Naive thymus-derived CD4-positive, alpha-beta T cell (primary cell): ENCODE results near the gene KPNA4. TPM values are rescaled to one million over a fixed set of nuclear protein-coding genes. Genes with fewer than 3 reads are reported as not detected.

Experiments
- ATAC-seq: fragments of 150-1000 bp; cut with Tn5 transposase; 2 replicates; pipeline ENCODE4 v1.10.0; 2021; ENCODE audit warnings: mild to moderate bottlenecking, moderate library complexity
- CTCF ChIA-PET: fragments of 350-600 bp; sonication (Branson Sonifier 250); formaldehyde crosslinking; loops from one replicate; lab custom pipeline; 2021; ENCODE audit warnings: antibody characterized with exemption; lab: Charles Lee
- POLR2A ChIA-PET: fragments of 350-600 bp; sonication (Branson Sonifier 250); formaldehyde crosslinking; loops from one replicate; lab custom pipeline; 2021; ENCODE audit warnings: antibody characterized with exemption, inconsistent platforms; lab: Charles Lee
- DNase-seq, 9 donors: peaks; one replicate each; pipeline versions ENCODE4 v3.0.0 to v3.0.0-alpha.2; 2020 to 2022; ENCODE audit warnings: mixed read lengths in 1 of 9
- H3K27ac ChIP-seq: one replicate; pipeline ENCODE4 v1.7.0; 2013; ENCODE audit warnings: mild to moderate bottlenecking, low read depth, low read length, moderate library complexity
- H3K27me3 ChIP-seq, 2 donors: one replicate each; pipeline ENCODE4 v1.7.0; 2013; ENCODE audit warnings: low read length in 2 of 2, mild to moderate bottlenecking in 2 of 2, moderate library complexity in 2 of 2; ENCODE audit not compliant: control insufficient read depth in 2 of 2, insufficient read depth in 2 of 2
- H3K36me3 ChIP-seq, 3 experiments: 1 replicate in 2 of 3; 2 replicates in 1 of 3; pipeline ENCODE4 v1.7.0; 2013; ENCODE audit warnings: low read length in 3 of 3, mild to moderate bottlenecking in 3 of 3, moderate library complexity in 1 of 3; ENCODE audit not compliant: insufficient read depth in 3 of 3, control insufficient read depth in 2 of 3
- H3K4me1 ChIP-seq, 2 donors: one replicate each; pipeline ENCODE4 v1.7.0; 2013; ENCODE audit warnings: low read length in 2 of 2, mild to moderate bottlenecking in 2 of 2, moderate library complexity in 1 of 2; ENCODE audit not compliant: control insufficient read depth in 2 of 2, insufficient read depth in 2 of 2
- H3K4me3 ChIP-seq: 2 replicates; pipeline ENCODE4 v1.7.0; 2013; ENCODE audit warnings: mild to moderate bottlenecking, low read length
- H3K9me3 ChIP-seq, 3 experiments: 1 replicate in 2 of 3; 2 replicates in 1 of 3; pipeline ENCODE4 v1.7.0; 2013; ENCODE audit warnings: low read length in 3 of 3; ENCODE audit not compliant: control insufficient read depth in 2 of 3
- H3K27ac Mint-ChIP-seq, 9 donors: one replicate each; pipeline ENCODE4 v1.8.0; 2020 to 2022; ENCODE audit warnings: mixed read lengths in 9 of 9, mild to moderate bottlenecking in 8 of 9, moderate library complexity in 5 of 9, inconsistent platforms in 2 of 9
- H3K27me3 Mint-ChIP-seq, 5 donors: one replicate each; pipeline ENCODE4 v1.8.0; 2021 to 2022; ENCODE audit warnings: mixed read lengths in 5 of 5, mild to moderate bottlenecking in 1 of 5
- H3K36me3 Mint-ChIP-seq, 5 donors: one replicate each; pipeline ENCODE4 v1.8.0; 2020 to 2022; ENCODE audit warnings: mixed read lengths in 5 of 5, mild to moderate bottlenecking in 3 of 5, inconsistent platforms in 1 of 5
- H3K4me1 Mint-ChIP-seq, 7 donors: one replicate each; pipeline ENCODE4 v1.8.0; 2020 to 2022; ENCODE audit warnings: mixed read lengths in 7 of 7, mild to moderate bottlenecking in 3 of 7, inconsistent platforms in 1 of 7
- H3K4me3 Mint-ChIP-seq, 10 donors: one replicate each; pipeline ENCODE4 v1.8.0; 2020 to 2022; ENCODE audit warnings: mild to moderate bottlenecking in 10 of 10, mixed read lengths in 10 of 10, moderate library complexity in 6 of 10, inconsistent platforms in 2 of 10
- H3K9me3 Mint-ChIP-seq, 11 donors: one replicate each; pipeline ENCODE4 v1.8.0; 2020 to 2022; ENCODE audit warnings: mixed read lengths in 11 of 11, mild to moderate bottlenecking in 4 of 11, inconsistent platforms in 1 of 11, moderate library complexity in 1 of 11
- intact Hi-C, 2 donors: fragments of 100-400 bp; cut with micrococcal nuclease; formaldehyde crosslinking; loops; one replicate each; pipeline ENCODE4 v1.15.1; 2023
- polyA plus RNA-seq, 2 donors: library from polyadenylated mRNA; unstranded; fragments of 300-500 nt; fragmentation: Illumina TruSeq; gene quantifications; one replicate each; pipeline ENCODE4 v1.2.3, GENCODE V29; 2021
- total RNA-seq, 6 experiments: library from RNA in 5 of 6; stranded (reverse) in 5 of 6; gene quantifications; 1 replicate in 5 of 6; 2 replicates in 1 of 6; pipeline ENCODE4 v1.2.3 and lab custom pipeline; 2021 to 2026

KPNA4 gene
- total and polyA plus RNA-seq, 7 experiments from 2014 or later = 5.9 to 55.4 (median 39.5) TPM

- no peaks in the 10 kb centered on the region for H3K36me3 ChIP-seq
- ChIA-PET POLR2A (interaction anchor here (0.6 kb wide), 1 partner anchor 37 kb away, joined by 3 read pairs; the partner anchor contains the start of gene TRIM59), CTCF (interaction anchor here (1.0 kb wide), 1 partner anchor 453 kb away, joined by 3 read pairs; no protein-coding TSS in a partner anchor)
- H3K27me3 ChIP-seq = no peaks in the 10 kb centered on the region
- no peak overlapping the region for H3K4me3 ChIP-seq
- DNase-seq (peak in 5 of 9 donors; percentile 4 to 27 (median 18)), ATAC-seq (no peak)
- H3K4me1 ChIP-seq = no peaks in the 10 kb centered on the region
- H3K27ac Mint-ChIP-seq = no peak overlapping the region
- H3K4me1 Mint-ChIP-seq = peaks cover 0 to 10% (median 5%) of the 10 kb centered on the region in 7 donors
- peak overlapping the region in 2 of 10 donors; percentile 65 to 76 for H3K4me3 Mint-ChIP-seq
- intact Hi-C loops = loop anchor here (1.0 to 10.0 kb wide), 13 partner anchors 37 to 1224 kb away; partner anchors contain the start of genes IL12A (in 2 of the 2), C3orf80 (in 1 of the 2) and TRIM59 (in 1 of the 2)
- H3K9me3 ChIP-seq = no peaks in the 10 kb centered on the region
- no peaks in the 10 kb centered on the region for H3K36me3 Mint-ChIP-seq
- no peak overlapping the region for H3K27ac ChIP-seq
- H3K27me3 Mint-ChIP-seq = peaks cover 0 to 14% (median 5%) of the 10 kb centered on the region in 5 donors
- H3K9me3 Mint-ChIP-seq = peaks cover 0 to 4% (median 0%) of the 10 kb centered on the region in 11 donors
Measured at GRCh38 chr3:160486459-160486869, 78.9 kb downstream of the KPNA4 start.

- H3K9me3 Mint-ChIP-seq = peaks cover 0 to 4% (median 0%) of the 10 kb centered on the region in 11 donors
- ChIA-PET CTCF (interaction anchor here (0.6 kb wide), 1 partner anchor 40 kb away, joined by 6 read pairs; no protein-coding TSS in a partner anchor), POLR2A (no interaction called here)
- intact Hi-C loops = loop anchor here in 1 of 2 donors (10.0 kb wide), 2 partner anchors 258 to 1218 kb away; partner anchors contain the start of gene C3orf80
- Histone ChIP-seq H3K9me3 (no peaks in the 10 kb centered on the region), H3K4me3 (no peak overlapping the region), H3K27me3 (no peaks in the 10 kb centered on the region), H3K27ac (no peak overlapping the region), H3K36me3 (no peaks in the 10 kb centered on the region), H3K4me1 (no peaks in the 10 kb centered on the region)
- no peak overlapping the region for H3K4me3 Mint-ChIP-seq
- H3K27ac Mint-ChIP-seq = no peak overlapping the region
- no peaks in the 10 kb centered on the region for H3K36me3 Mint-ChIP-seq
- DNase-seq = no peak
- peaks cover 0 to 10% (median 5%) of the 10 kb centered on the region in 7 donors for H3K4me1 Mint-ChIP-seq
- no peak for ATAC-seq
- peaks cover 3 to 20% (median 10%) of the 10 kb centered on the region in 5 donors for H3K27me3 Mint-ChIP-seq
Measured at GRCh38 chr3:160482796-160483195, 82.6 kb downstream of the KPNA4 start.

- Histone ChIP-seq H3K27me3 (no peaks in the 10 kb centered on the region), H3K9me3 (no peaks in the 10 kb centered on the region), H3K36me3 (no peaks in the 10 kb centered on the region), H3K4me3 (no peak overlapping the region), H3K4me1 (no peaks in the 10 kb centered on the region), H3K27ac (no peak overlapping the region)
- Mint-ChIP-seq H3K27ac (no peak overlapping the region), H3K27me3 (peaks cover 3 to 25% (median 9%) of the 10 kb centered on the region in 5 donors), H3K4me1 (peaks cover 0 to 10% (median 5%) of the 10 kb centered on the region in 7 donors), H3K9me3 (peaks cover 0 to 4% (median 0%) of the 10 kb centered on the region in 11 donors), H3K4me3 (no peak overlapping the region), H3K36me3 (no peaks in the 10 kb centered on the region)
- intact Hi-C loops = loop anchor here in 1 of 2 donors (10.0 kb wide), 2 partner anchors 257 to 1217 kb away; partner anchors contain the start of gene C3orf80
- no peak for DNase-seq
- ChIA-PET CTCF (no interaction called here), POLR2A (interaction anchor here (0.6 kb wide), 1 partner anchor 116 kb away, joined by 3 read pairs; no protein-coding TSS in a partner anchor)
- no peak for ATAC-seq
Measured at GRCh38 chr3:160481856-160482255, 83.5 kb downstream of the KPNA4 start.

GRCh38 chr3:160480931-160481330 lies 84.4 kb downstream of the KPNA4 start:
- H3K4me3 Mint-ChIP-seq = no peak overlapping the region
- H3K9me3 ChIP-seq = no peaks in the 10 kb centered on the region
- H3K27me3 ChIP-seq = no peaks in the 10 kb centered on the region
- no peaks in the 10 kb centered on the region for H3K36me3 Mint-ChIP-seq
- no peak for DNase-seq
- H3K9me3 Mint-ChIP-seq = peaks cover 0 to 4% (median 0%) of the 10 kb centered on the region in 11 donors
- H3K27me3 Mint-ChIP-seq = peaks cover 3 to 26% (median 10%) of the 10 kb centered on the region in 5 donors
- no peak for ATAC-seq
- no peak overlapping the region for H3K4me3 ChIP-seq
- CTCF ChIA-PET = no interaction called here
- H3K27ac Mint-ChIP-seq = no peak overlapping the region
- POLR2A ChIA-PET = no interaction called here
- no peaks in the 10 kb centered on the region for H3K36me3 ChIP-seq
- H3K27ac ChIP-seq = no peak overlapping the region
- H3K4me1 ChIP-seq = no peaks in the 10 kb centered on the region
- H3K4me1 Mint-ChIP-seq = peaks cover 0 to 9% (median 5%) of the 10 kb centered on the region in 7 donors
- intact Hi-C loops = loop anchor here in 1 of 2 donors (10.0 kb wide), 2 partner anchors 256 to 1216 kb away; partner anchors contain the start of gene C3orf80

- intact Hi-C loops = no loop called here
- Mint-ChIP-seq H3K9me3 (peaks cover 0 to 4% (median 0%) of the 10 kb centered on the region in 11 donors), H3K4me1 (no peaks in the 10 kb centered on the region), H3K27ac (no peak overlapping the region), H3K36me3 (no peaks in the 10 kb centered on the region), H3K27me3 (peaks cover 3 to 24% (median 17%) of the 10 kb centered on the region in 5 donors), H3K4me3 (no peak overlapping the region)
- DNase-seq (no peak), ATAC-seq (no peak)
- POLR2A ChIA-PET = no interaction called here
- H3K4me3 ChIP-seq = no peak overlapping the region
- H3K4me1 ChIP-seq = no peaks in the 10 kb centered on the region
- CTCF ChIA-PET = no interaction called here
- H3K27me3 ChIP-seq = no peaks in the 10 kb centered on the region
- H3K36me3 ChIP-seq = no peaks in the 10 kb centered on the region
- H3K27ac ChIP-seq = no peak overlapping the region
- H3K9me3 ChIP-seq = no peaks in the 10 kb centered on the region
Measured at GRCh38 chr3:160479376-160479775, 86.0 kb downstream of the KPNA4 start.

GRCh38 chr3:160478338-160478737 lies 87.0 kb downstream of the KPNA4 start:
- Mint-ChIP-seq H3K4me3 (no peak overlapping the region), H3K27me3 (peaks cover 3 to 20% (median 17%) of the 10 kb centered on the region in 5 donors), H3K4me1 (no peaks in the 10 kb centered on the region), H3K9me3 (peaks cover 0 to 4% (median 0%) of the 10 kb centered on the region in 11 donors), H3K36me3 (no peaks in the 10 kb centered on the region), H3K27ac (no peak overlapping the region)
- H3K27ac ChIP-seq = no peak overlapping the region
- H3K9me3 ChIP-seq = no peaks in the 10 kb centered on the region
- ATAC-seq (no peak), DNase-seq (no peak)
- intact Hi-C loops = no loop called here
- no peak overlapping the region for H3K4me3 ChIP-seq
- CTCF ChIA-PET = no interaction called here
- POLR2A ChIA-PET = no interaction called here
- no peaks in the 10 kb centered on the region for H3K27me3 ChIP-seq
- no peaks in the 10 kb centered on the region for H3K36me3 ChIP-seq
- H3K4me1 ChIP-seq = no peaks in the 10 kb centered on the region
